ENCODE measurements around the gene OR10V1.

Gene OR10V1

GRCh38 chr11:59753650-59754493 lies 40.2 kb upstream of the OR10V1 start:
- peaks cover 18% of the 10 kb centered on the region for H3F3A ChIP-seq (ENCODE audit: insufficient read depth, low read length)
- peak overlapping the region; percentile 42; the same call in 1 of the 2 replicates for H3K27ac ChIP-seq (ENCODE audit: low read length)
- peak overlapping the region; percentile 98 for H3K4me2 ChIP-seq (ENCODE audit: low read depth, low read length)
- H3K4me3 ChIP-seq (ENCODE audit: low read length): peak overlapping the region; percentile 99
- peak; percentile 83 for DNase-seq
- H3K9me2 ChIP-seq (replicated peaks; ENCODE audit: insufficient read depth, low read length): no peaks in the 10 kb centered on the region
- peak overlapping the region; percentile 95 for H2AFZ ChIP-seq (ENCODE audit: low read length)
- peak overlapping the region; percentile 69; the same call in 1 of the 2 replicates for H3K9ac ChIP-seq (ENCODE audit: low read length)
- no peaks in the 10 kb centered on the region for H3K27me3 ChIP-seq (replicated peaks; ENCODE audit: insufficient read depth, low read length)
- TF ChIP-seq, protein P1, sequence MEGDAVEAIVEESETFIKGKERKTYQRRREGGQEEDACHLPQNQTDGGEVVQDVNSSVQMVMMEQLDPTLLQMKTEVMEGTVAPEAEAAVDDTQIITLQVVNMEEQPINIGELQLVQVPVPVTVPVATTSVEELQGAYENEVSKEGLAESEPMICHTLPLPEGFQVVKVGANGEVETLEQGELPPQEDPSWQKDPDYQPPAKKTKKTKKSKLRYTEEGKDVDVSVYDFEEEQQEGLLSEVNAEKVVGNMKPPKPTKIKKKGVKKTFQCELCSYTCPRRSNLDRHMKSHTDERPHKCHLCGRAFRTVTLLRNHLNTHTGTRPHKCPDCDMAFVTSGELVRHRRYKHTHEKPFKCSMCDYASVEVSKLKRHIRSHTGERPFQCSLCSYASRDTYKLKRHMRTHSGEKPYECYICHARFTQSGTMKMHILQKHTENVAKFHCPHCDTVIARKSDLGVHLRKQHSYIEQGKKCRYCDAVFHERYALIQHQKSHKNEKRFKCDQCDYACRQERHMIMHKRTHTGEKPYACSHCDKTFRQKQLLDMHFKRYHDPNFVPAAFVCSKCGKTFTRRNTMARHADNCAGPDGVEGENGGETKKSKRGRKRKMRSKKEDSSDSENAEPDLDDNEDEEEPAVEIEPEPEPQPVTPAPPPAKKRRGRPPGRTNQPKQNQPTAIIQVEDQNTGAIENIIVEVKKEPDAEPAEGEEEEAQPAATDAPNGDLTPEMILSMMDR (IDR thresholded peaks at IDR 0.05; ENCODE audit: low read length): peak; percentile 82
- TF ChIP-seq EZH2phosphoT487 (IDR thresholded peaks at IDR 0.05; ENCODE audit: low read length): no peak
- TF ChIP-seq EZH2 (optimal IDR thresholded peaks at IDR 0.05; ENCODE audit: low read depth, low read length): no peak
- H3K9me3 ChIP-seq (replicated peaks; ENCODE audit: insufficient read depth, low read length): no peaks in the 10 kb centered on the region
- H3K4me1 ChIP-seq (ENCODE audit: low read length): peaks cover 16% of the 10 kb centered on the region
- H3K79me2 ChIP-seq (ENCODE audit: low read length): peaks cover 34% of the 10 kb centered on the region
- no peaks in the 10 kb centered on the region for H3K36me3 ChIP-seq (replicated peaks; ENCODE audit: insufficient read depth, low read length)
- no peaks in the 10 kb centered on the region for H4K20me1 ChIP-seq (ENCODE audit: insufficient read depth, low read length)

DNA sequence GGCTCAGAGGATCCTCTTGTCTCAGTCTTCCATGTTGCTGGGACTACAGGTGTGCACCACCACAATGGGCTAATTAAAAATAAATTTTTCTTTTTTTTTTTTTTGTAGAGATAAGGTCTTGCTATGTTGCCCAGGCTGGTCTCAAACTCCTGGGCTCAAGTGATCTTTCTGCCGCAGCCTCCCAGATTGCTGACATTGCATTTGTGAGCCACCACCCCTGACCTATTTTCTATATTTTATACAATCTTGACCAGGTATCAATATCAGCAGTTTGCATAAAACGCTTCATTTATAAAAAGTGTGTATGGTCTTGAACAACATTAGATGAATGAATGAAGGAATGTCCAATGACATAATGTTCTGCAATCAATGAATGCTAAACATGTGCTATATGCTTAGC lies 32.5 kb upstream of the OR10V1 start:
- no peaks in the 10 kb centered on the region for H3K27me3 ChIP-seq (replicated peaks; ENCODE audit: insufficient read depth, low read length)
- no peaks in the 10 kb centered on the region for H3K9me3 ChIP-seq (replicated peaks; ENCODE audit: insufficient read depth, low read length)
- H3K4me3 ChIP-seq (ENCODE audit: low read length): no peak overlapping the region
- no peaks in the 10 kb centered on the region for H3K79me2 ChIP-seq (ENCODE audit: low read length)
- H3K36me3 ChIP-seq (replicated peaks; ENCODE audit: insufficient read depth, low read length): no peaks in the 10 kb centered on the region
- H3K4me1 ChIP-seq (ENCODE audit: low read length): no peaks in the 10 kb centered on the region
- H3K9ac ChIP-seq (ENCODE audit: low read length): no peak overlapping the region
- H3K27ac ChIP-seq (ENCODE audit: low read length): no peak overlapping the region
- no peaks in the 10 kb centered on the region for H3K9me2 ChIP-seq (replicated peaks; ENCODE audit: insufficient read depth, low read length)
- no peaks in the 10 kb centered on the region for H3F3A ChIP-seq (ENCODE audit: insufficient read depth, low read length)
- no peak overlapping the region for H3K4me2 ChIP-seq (ENCODE audit: low read depth, low read length)
- DNase-seq: no peak
- H4K20me1 ChIP-seq (ENCODE audit: insufficient read depth, low read length): no peaks in the 10 kb centered on the region
- TF ChIP-seq, protein P1 (IDR thresholded peaks at IDR 0.05; ENCODE audit: low read length): no peak
- TF ChIP-seq EZH2phosphoT487 (IDR thresholded peaks at IDR 0.05; ENCODE audit: low read length) (no peak), EZH2 (optimal IDR thresholded peaks at IDR 0.05; ENCODE audit: low read depth, low read length) (no peak)
- no peak overlapping the region for H2AFZ ChIP-seq (ENCODE audit: low read length)

- TF ChIP-seq EZH2 (optimal IDR thresholded peaks at IDR 0.05; ENCODE audit: low read depth, low read length) (no peak), EZH2phosphoT487 (IDR thresholded peaks at IDR 0.05; ENCODE audit: low read length) (no peak)
- TF ChIP-seq, protein P1 (IDR thresholded peaks at IDR 0.05; ENCODE audit: low read length): no peak
These were observed 17.4 kb upstream of the OR10V1 start for GRCh38 chr11:59730896-59731565.

More at GRCh38 chr11:59730896-59731565, 17.4 kb upstream of the OR10V1 start:
- no peaks in the 10 kb centered on the region for H4K20me1 ChIP-seq (ENCODE audit: insufficient read depth, low read length)
- no peaks in the 10 kb centered on the region for H3K9me3 ChIP-seq (replicated peaks; ENCODE audit: insufficient read depth, low read length)
- H3K27me3 ChIP-seq (replicated peaks; ENCODE audit: insufficient read depth, low read length): no peaks in the 10 kb centered on the region
- H3K4me1 ChIP-seq (ENCODE audit: low read length): no peaks in the 10 kb centered on the region
- no peak overlapping the region for H3K27ac ChIP-seq (ENCODE audit: low read length)
- H3K4me3 ChIP-seq (ENCODE audit: low read length): no peak overlapping the region
- no peaks in the 10 kb centered on the region for H3K79me2 ChIP-seq (ENCODE audit: low read length)
- H3K9ac ChIP-seq (ENCODE audit: low read length): no peak overlapping the region
- H3F3A ChIP-seq (ENCODE audit: insufficient read depth, low read length): no peaks in the 10 kb centered on the region
- no peak overlapping the region for H3K4me2 ChIP-seq (ENCODE audit: low read depth, low read length)
- H2AFZ ChIP-seq (ENCODE audit: low read length): no peak overlapping the region
- H3K9me2 ChIP-seq (replicated peaks; ENCODE audit: insufficient read depth, low read length): no peaks in the 10 kb centered on the region
- H3K36me3 ChIP-seq (replicated peaks; ENCODE audit: insufficient read depth, low read length): no peaks in the 10 kb centered on the region
- DNase-seq: no peak
